GM20431 (cell line): ENCODE data around the gene ATP6V0A4.

Experiments
- in situ Hi-C: fragments of 300-500 bp; cut with MseI, MboI; formaldehyde crosslinking; loops from one replicate; pipeline ENCODE4 v1.15.0; 2020; ENCODE audit warnings: low sequenced_read_pairs; ENCODE audit not compliant: unreplicated experiment

The ATP6V0A4 gene

DNA sequence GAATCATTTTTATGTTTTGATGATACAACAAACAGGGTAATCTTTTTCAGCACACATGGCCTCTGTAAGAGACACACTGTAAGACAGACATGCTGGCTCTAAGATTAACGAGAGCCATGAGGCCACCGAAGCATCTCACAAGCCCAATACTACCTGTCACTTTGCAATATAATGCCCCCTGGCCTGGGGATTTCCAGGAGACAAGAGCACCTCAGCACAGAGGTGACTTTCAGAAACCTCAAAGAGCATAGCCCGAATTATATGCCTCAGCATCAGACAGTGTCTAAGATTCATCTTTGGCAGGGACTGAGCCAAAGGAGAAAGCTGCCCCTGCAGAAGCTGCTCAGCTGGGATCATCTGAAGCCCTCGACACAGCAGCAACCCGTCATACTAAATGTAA, 44.4 kb downstream of the ATP6V0A4 start:
- in situ Hi-C loops, result no loop called here

DNA sequence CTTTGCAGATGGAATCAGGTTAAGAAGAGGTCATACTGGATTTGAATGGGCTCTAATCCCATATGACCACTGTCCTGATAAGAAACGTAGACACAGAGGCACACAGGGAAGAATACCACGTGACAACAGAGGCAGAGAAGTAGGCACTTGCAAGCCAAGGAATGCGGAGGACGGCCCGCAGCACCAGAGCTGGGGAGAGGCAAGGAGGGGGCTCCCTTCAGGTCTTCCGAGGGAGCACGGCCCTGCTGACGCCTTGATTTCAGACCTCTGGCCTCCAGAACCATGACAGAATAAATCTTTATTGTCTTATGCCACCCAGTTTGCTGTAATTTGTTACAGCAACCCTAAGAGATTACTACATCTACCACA, 44.9 kb downstream of the ATP6V0A4 start:
- in situ Hi-C loops, result no loop called here

GRCh38 chr7:138752518-138753149, 45.4 kb downstream of the ATP6V0A4 start:
- in situ Hi-C loops, result no loop called here

DNA sequence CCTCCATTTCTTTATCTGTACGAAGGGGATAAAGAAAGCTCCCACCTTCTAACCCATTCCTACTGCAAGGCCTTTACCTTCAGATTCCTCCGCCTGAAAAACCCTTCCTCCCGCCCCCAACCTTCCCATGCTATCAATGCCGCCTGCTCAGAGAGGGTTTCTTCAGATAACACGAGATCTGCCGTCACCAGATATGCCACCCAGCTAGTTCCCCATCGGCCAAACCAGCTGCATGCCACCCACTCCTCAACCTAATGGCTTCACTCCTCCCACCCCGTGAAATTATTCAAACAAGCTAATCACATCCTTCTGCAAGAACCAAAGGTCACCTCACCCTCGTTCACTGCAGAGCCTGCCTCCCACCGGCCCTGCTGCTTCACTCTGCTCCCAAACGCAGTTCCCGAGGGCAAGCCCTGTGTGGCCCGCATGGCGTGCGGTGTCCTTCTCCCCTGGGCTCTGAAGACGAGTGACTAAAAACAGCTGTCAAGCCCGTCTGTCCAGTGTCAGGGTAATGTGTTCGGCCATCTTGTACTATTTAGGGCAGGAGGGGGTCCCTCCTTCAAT, 47.0 kb downstream of the ATP6V0A4 start:
- in situ Hi-C loops, result no loop called here

DNA sequence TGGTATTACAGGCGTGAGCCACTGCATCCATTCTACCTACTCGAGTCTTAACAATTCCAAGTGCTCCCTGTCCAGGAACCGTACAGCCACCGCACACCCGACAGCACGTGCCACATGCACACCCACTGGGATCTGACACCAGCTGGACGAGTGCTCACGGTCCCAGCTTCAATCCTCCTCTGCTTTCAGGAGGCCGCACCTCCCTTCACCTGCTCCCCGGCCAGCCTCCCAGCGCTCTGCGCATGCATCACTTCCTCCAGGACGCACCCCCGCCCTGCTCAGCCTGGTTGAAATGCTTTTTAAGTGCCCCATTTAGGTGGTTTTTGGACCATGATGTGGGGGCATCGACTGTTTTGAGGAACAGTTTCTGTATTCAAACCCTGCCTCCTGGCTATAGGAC, 47.5 kb downstream of the ATP6V0A4 start:
- in situ Hi-C loops, result no loop called here

DNA sequence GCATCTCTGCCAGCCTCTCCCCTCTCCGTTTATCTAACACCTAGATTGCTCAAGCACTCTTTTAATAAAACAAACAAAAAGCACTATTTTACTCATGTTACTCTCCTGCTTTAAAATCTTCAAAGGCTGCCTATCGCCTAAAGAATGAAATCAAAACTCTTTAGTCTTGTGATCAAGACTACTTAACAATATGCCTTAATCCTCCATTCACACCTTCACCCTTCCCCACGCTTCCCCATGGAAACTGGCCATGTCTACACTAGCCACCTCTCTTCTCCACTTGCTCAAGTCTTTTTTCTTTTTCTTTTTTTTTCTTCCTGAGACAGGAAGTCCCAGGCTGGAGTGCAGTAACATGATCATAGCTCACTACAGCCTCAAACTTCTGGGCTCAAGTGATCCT, 48.0 kb downstream of the ATP6V0A4 start:
- in situ Hi-C loops, result loop anchor here (25.0 kb wide), 2 partner anchors 313 to 588 kb away; no protein-coding TSS in a partner anchor

GRCh38 chr7:138748666-138749065, 49.3 kb downstream of the ATP6V0A4 start:
- in situ Hi-C loops, result loop anchor here (25.0 kb wide), 2 partner anchors 311 to 586 kb away; no protein-coding TSS in a partner anchor

- in situ Hi-C loops, result loop anchor here (25.0 kb wide), 2 partner anchors 309 to 584 kb away; no protein-coding TSS in a partner anchor
These were observed 51.9 kb downstream of the ATP6V0A4 start for GRCh38 chr7:138746073-138746472.

DNA sequence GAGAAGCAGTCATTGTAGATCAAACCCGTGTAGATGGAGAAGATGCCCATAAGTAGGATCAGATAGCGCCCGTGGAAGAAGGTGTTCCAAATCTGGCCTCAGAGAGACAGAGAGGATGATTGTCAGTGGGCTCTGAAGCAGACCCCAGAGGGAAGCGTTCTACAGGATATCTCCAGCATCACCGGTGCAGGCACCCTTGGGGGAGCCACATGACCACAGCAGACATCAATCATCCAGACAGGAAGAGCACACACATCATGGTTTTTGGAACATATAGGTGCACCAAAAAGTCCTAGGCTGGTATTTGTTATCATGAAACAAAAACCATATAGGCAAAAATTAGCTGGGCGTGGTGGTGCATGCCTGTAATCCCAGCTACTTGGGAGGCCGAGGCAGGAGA, 52.8 kb downstream of the ATP6V0A4 start:
- in situ Hi-C loops, result loop anchor here (25.0 kb wide), 2 partner anchors 308 to 583 kb away; no protein-coding TSS in a partner anchor

GRCh38 chr7:138741453-138741735, 56.6 kb downstream of the ATP6V0A4 start:
- in situ Hi-C loops, result loop anchor here (25.0 kb wide), 2 partner anchors 304 to 579 kb away; no protein-coding TSS in a partner anchor

GRCh38 chr7:138739859-138740258, 58.1 kb downstream of the ATP6V0A4 start:
- in situ Hi-C loops, result loop anchor here (25.0 kb wide), 2 partner anchors 303 to 578 kb away; no protein-coding TSS in a partner anchor

DNA sequence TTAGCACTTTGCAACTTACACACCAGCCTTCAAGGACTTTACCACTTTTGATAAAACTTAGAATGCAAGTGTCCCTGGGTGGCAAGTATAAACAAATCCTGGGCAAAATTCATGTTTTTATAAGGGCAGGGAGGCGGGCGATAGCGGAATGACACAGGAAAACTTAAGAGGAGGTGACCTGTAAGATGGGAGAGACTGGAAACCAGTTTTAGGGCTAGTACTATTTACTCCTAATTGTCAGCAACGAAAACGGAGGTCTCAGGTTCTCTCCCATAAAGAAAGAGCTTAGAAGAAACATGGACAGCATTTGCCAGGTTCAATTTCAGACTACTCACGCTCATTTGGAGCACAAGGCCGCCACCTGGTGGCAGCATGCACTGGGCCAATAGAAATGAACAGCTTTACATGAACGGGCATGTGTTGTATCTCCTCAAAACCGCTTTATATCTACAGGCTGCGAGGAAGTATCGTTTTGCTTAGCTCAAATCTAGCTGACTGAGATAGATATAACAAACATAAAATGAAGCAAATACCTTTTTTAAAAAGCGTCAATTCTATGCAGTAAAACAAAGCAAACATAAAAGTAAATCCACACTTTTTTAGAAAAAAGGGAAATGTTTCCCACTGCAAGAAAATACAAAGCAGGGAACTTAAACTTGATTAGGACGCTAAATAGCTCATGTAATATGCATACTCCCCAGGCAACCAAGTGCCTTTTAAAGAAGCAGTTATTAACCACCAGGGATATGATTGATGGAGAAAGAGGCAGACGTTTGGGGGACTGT, 59.3 kb downstream of the ATP6V0A4 start:
- in situ Hi-C loops, result loop anchor here (25.0 kb wide), 2 partner anchors 301 to 576 kb away; no protein-coding TSS in a partner anchor

DNA sequence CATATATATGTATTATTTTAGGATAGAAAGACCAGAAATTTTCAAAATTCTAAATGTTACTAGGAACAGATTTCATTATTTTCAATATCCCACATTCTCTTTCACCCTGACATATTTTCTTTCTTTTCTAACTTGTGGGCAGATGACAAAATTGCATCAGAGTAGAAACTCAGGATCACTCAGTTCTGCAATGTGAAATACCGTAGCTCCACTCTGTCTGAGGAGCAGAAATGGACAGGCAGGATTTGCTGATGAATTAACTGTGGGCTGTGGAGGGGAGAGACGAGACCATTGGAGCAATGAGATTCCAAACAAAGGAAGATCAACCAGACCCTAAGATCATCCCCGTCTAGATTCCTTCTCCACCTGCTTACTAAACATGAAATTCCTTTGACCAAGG, 59.9 kb downstream of the ATP6V0A4 start:
- in situ Hi-C loops, result loop anchor here (25.0 kb wide), 2 partner anchors 301 to 576 kb away; no protein-coding TSS in a partner anchor

DNA sequence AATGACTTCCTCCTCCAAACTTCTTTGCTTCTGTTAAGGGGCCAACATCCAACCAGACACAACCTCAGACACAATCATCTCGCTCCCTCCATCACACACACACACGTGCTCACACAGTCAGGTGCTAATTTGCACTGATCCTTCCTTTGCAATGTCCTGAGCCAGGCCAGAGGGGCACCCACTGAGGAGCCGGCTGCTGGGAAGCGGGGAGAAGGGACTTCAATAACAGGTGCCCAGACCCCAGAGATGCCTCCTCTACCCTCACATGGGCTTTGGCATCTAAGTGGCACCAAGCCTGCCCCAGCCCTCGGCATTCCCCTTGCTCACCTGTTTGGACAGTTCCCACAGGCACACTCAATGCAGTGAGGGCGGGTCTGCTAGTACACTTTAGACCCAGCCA, 62.6 kb downstream of the ATP6V0A4 start:
- in situ Hi-C loops, result loop anchor here (25.0 kb wide), 2 partner anchors 298 to 573 kb away; no protein-coding TSS in a partner anchor

DNA sequence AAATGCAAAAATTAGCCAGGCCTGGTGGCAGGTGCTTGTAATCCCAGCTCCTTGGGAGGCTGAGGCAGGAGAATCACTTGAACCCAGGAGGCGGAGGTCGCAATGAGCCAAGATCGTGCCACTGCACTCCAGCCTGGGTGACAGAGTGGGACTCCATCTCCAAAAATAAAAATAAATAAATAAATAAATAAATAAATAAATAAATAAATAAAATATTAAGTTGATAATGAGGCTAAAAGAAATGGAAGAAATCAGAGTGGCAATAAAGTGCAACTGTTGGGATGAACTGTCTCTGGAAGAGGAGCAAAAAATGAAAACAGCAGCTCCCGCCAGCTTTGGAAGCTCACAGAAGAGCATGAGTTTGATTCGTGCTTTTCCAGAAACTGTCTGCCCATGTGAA, 66.3 kb downstream of the ATP6V0A4 start:
- in situ Hi-C loops, result loop anchor here (25.0 kb wide), 2 partner anchors 294 to 569 kb away; no protein-coding TSS in a partner anchor

DNA sequence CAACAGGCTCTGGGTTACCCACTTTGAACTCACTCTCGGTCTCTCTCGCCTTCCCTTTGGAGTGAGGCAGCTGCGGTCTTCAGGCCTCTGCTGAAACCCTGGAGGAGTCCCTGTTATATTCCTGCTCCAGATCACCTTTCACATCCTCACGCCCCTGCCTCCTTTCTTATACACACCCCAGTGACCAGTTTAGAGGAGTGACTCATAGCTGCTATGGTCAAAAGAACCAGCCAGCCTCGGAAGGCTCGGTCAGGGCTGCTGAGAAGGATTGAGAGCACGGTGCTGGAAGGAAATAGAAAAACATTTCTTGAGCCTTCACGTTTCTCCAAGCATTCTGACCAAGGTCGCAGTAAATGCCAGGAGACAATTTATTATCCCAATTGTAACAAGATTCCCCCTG, 68.6 kb downstream of the ATP6V0A4 start:
- in situ Hi-C loops, result loop anchor here (25.0 kb wide), 2 partner anchors 292 to 567 kb away; no protein-coding TSS in a partner anchor

GRCh38 chr7:138727336-138728099, 70.5 kb downstream of the ATP6V0A4 start:
- in situ Hi-C loops, result loop anchor here (25.0 kb wide), 2 partner anchors 290 to 565 kb away; no protein-coding TSS in a partner anchor

DNA sequence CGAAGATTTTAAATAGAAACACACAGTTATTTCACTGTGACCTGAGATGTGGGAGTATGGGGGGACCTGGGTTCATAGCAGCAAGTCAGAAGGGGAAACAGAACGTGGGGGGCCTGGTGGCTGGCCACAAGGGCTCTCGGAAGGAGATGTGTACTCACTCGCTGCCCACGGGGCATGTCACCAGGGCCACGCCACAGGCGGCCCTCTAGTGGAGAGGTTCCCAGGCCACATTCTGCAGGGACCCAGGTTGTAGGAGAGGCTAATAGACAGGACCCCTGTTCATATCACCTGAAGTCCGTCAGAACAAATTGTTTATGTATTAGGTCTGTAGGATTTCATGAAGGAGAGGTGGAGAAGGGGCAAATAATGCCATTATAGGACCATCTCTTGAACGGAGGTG, 71.7 kb downstream of the ATP6V0A4 start:
- in situ Hi-C loops, result loop anchor here (25.0 kb wide), 2 partner anchors 289 to 564 kb away; no protein-coding TSS in a partner anchor

DNA sequence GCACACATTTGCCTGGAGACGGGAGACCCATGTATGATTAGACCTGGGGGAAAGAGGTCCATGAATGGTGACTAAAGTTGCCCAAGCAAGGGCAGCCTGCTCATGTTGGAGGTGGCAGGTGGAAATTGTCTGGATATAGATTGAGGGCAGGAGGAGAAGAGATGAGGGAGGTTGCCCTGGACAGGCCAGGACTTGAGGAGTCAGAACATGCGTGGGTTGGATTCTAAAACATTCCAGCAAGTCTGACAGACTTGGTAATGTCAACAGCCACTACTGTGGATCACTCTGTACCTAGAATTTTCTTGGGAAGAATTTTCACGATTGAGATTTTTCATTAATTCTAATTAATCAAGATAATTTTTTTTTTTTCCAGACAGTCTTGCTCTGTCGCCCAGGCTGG, 77.7 kb downstream of the ATP6V0A4 start:
- in situ Hi-C loops, result no loop called here

- in situ Hi-C loops, result no loop called here
These were observed 81.1 kb downstream of the ATP6V0A4 start for GRCh38 chr7:138716889-138717288.
